Ishikawa (cell line): ENCODE results near the gene SOX10.

Experiments
- CEBPB ChIP-seq: IDR thresholded peaks from 2 replicates; pipeline ENCODE4 v1.6.1; 2012
- MAX ChIP-seq: IDR thresholded peaks from 2 replicates; pipeline ENCODE4 v1.6.1; 2012
- NFIC ChIP-seq: IDR thresholded peaks from 2 replicates; pipeline ENCODE4 v1.6.1; 2012
- RAD21 ChIP-seq: IDR thresholded peaks from 2 replicates; pipeline ENCODE4 v1.6.1; 2012; ENCODE audit warnings: low read depth
- REST ChIP-seq: IDR thresholded peaks from 2 replicates; pipeline ENCODE4 v1.6.1; 2012; ENCODE audit warnings: low read depth, mild to moderate bottlenecking
- TAF1 ChIP-seq: IDR thresholded peaks from 2 replicates; pipeline ENCODE4 v1.6.1; 2012; ENCODE audit warnings: low read depth, mild to moderate bottlenecking
- USF1 ChIP-seq: IDR thresholded peaks from 2 replicates; pipeline ENCODE4 v1.6.1; 2012
- ZBTB7A ChIP-seq: IDR thresholded peaks from 2 replicates; pipeline ENCODE4 v1.6.1; 2012; ENCODE audit warnings: low read depth

- TF ChIP-seq ZBTB7A (no peak), TAF1 (no peak), NFIC (no peak), CEBPB (no peak), RAD21 (no peak), MAX (no peak), USF1 (no peak), REST (no peak)
Observed at GRCh38 chr22:37923927-37924326, 60.4 kb downstream of the SOX10 start.
